H9 (cell line): ENCODE measurements around the gene OARD1. TPM values are rescaled to one million over a fixed set of nuclear protein-coding genes. Genes with fewer than 3 reads are reported as not detected.

Experiments used
- DNase-seq: peaks from one replicate; pipeline ENCODE4 v3.0.0-alpha.2; 2017
- H2AFZ ChIP-seq: one replicate; pipeline ENCODE4 v1.6.1; 2013; ENCODE audit warnings: mild to moderate bottlenecking, low read length, control low read depth, moderate library complexity
- H2AK5ac ChIP-seq: 2 replicates; pipeline ENCODE4 v1.6.1; 2013; ENCODE audit warnings: low read length, control low read depth, mixed read lengths; ENCODE audit not compliant: insufficient read length
- H2BK120ac ChIP-seq: one replicate; pipeline ENCODE4 v1.6.1; 2013; ENCODE audit warnings: low read depth, mild to moderate bottlenecking, low read length, control low read depth, inconsistent platforms; ENCODE audit not compliant: poor library complexity, severe bottlenecking
- H2BK12ac ChIP-seq: 2 replicates; pipeline ENCODE4 v1.6.1; 2013; ENCODE audit warnings: low read length, control low read depth, mixed read lengths, low read depth; ENCODE audit not compliant: insufficient read length
- H2BK15ac ChIP-seq: 2 replicates; pipeline ENCODE4 v1.6.1; 2013; ENCODE audit warnings: low read depth, low read length, control low read depth
- H2BK20ac ChIP-seq: one replicate; pipeline ENCODE4 v1.6.1; 2013; ENCODE audit warnings: low read depth, mild to moderate bottlenecking, low read length, control low read depth, inconsistent platforms; ENCODE audit not compliant: poor library complexity, severe bottlenecking
- H2BK5ac ChIP-seq: 2 replicates; pipeline ENCODE4 v1.6.1; 2013; ENCODE audit warnings: low read length, control low read depth, mixed read lengths; ENCODE audit not compliant: insufficient read length
- H3K14ac ChIP-seq: 2 replicates; pipeline ENCODE4 v1.6.1; 2013; ENCODE audit warnings: low read length, control low read depth; ENCODE audit not compliant: insufficient read depth
- H3K18ac ChIP-seq: 2 replicates; pipeline ENCODE4 v1.6.1; 2013; ENCODE audit warnings: low read depth, mild to moderate bottlenecking, mixed read lengths, low read length, control low read depth; ENCODE audit not compliant: insufficient read length
- H3K23ac ChIP-seq: 2 replicates; pipeline ENCODE4 v1.6.1; 2013; ENCODE audit warnings: low read length, control low read depth, mixed read lengths, low read depth; ENCODE audit not compliant: insufficient read length
- H3K23me2 ChIP-seq: 2 replicates; pipeline ENCODE4 v1.6.1; 2013; ENCODE audit warnings: low read depth, mild to moderate bottlenecking, mixed read lengths, low read length, control low read depth; ENCODE audit not compliant: insufficient read length, poor library complexity, severe bottlenecking
- H3K27ac ChIP-seq: 2 replicates; pipeline ENCODE4 v1.5.1; 2013; ENCODE audit warnings: low read length, control low read depth, mixed read lengths, low read depth; ENCODE audit not compliant: insufficient read length
- H3K27me3 ChIP-seq: 2 replicates; pipeline ENCODE4 v1.6.1; 2013; ENCODE audit warnings: low read length, control low read depth, inconsistent platforms; ENCODE audit not compliant: insufficient read depth
- H3K4ac ChIP-seq: 2 replicates; pipeline ENCODE4 v1.6.1; 2013; ENCODE audit warnings: low read depth, mild to moderate bottlenecking, control low read depth, inconsistent platforms, low read length, moderate library complexity
- H3K4me1 ChIP-seq: 2 replicates; pipeline ENCODE4 v1.6.1; 2013; ENCODE audit warnings: low read length, control low read depth, inconsistent platforms; ENCODE audit not compliant: insufficient read depth
- H3K4me2 ChIP-seq: 2 replicates; pipeline ENCODE4 v1.6.1; 2013; ENCODE audit warnings: low read length, control low read depth, mixed read lengths; ENCODE audit not compliant: insufficient read length, insufficient read depth
- H3K56ac ChIP-seq: 2 replicates; pipeline ENCODE4 v1.6.1; 2013; ENCODE audit warnings: low read depth, mild to moderate bottlenecking, mixed read lengths, low read length, control low read depth; ENCODE audit not compliant: insufficient read length
- H3K79me1 ChIP-seq: 2 replicates; pipeline ENCODE4 v1.6.1; 2013; ENCODE audit warnings: low read depth, mild to moderate bottlenecking, moderate library complexity, low read length, control low read depth, inconsistent platforms; ENCODE audit not compliant: insufficient read depth, poor library complexity, severe bottlenecking
- H3K79me2 ChIP-seq: 2 replicates; pipeline ENCODE4 v1.6.1; 2013; ENCODE audit warnings: low read length, control low read depth, inconsistent platforms; ENCODE audit not compliant: insufficient read depth
- H3K9ac ChIP-seq: 2 replicates; pipeline ENCODE4 v1.6.1; 2013; ENCODE audit warnings: low read length, control low read depth, mixed read lengths; ENCODE audit not compliant: insufficient read length; ENCODE audit errors: extremely low read depth
- H3K9me3 ChIP-seq: one replicate; pipeline ENCODE4 v1.6.1; 2013; ENCODE audit warnings: low read depth, low read length, inconsistent platforms; ENCODE audit not compliant: control insufficient read depth
- H3T11ph ChIP-seq: one replicate; pipeline ENCODE4 v1.6.1; 2013; ENCODE audit warnings: mild to moderate bottlenecking, low read length, control low read depth, inconsistent platforms
- H4K20me1 ChIP-seq: one replicate; pipeline ENCODE4 v1.6.1; 2013; ENCODE audit not compliant: control insufficient read depth, insufficient read length, insufficient read depth
- H4K5ac ChIP-seq: 2 replicates; pipeline ENCODE4 v1.6.1; 2013; ENCODE audit warnings: low read depth, mild to moderate bottlenecking, mixed read lengths, low read length, control low read depth; ENCODE audit not compliant: insufficient read length
- H4K8ac ChIP-seq: replicated peaks from 2 replicates; pipeline ENCODE4 v1.6.1; 2013; ENCODE audit warnings: low read length, control low read depth, mixed read lengths, low read depth; ENCODE audit not compliant: insufficient read length
- H4K91ac ChIP-seq: 2 replicates; pipeline ENCODE4 v1.6.1; 2013; ENCODE audit warnings: low read depth, mild to moderate bottlenecking, moderate library complexity, mixed read lengths, low read length, control low read depth; ENCODE audit not compliant: insufficient read length
- H3K27ac Mint-ChIP-seq, 3 experiments: 2 replicates in 2 of 3; 3 replicates in 1 of 3; pipeline ENCODE4 v1.8.0; 2020 to 2021; ENCODE audit warnings: mixed read lengths in 3 of 3, mild to moderate bottlenecking in 1 of 3, moderate library complexity in 1 of 3
- H3K27me3 Mint-ChIP-seq: 2 replicates; pipeline ENCODE4 v1.8.0; 2021; ENCODE audit warnings: low read depth, mild to moderate bottlenecking, moderate library complexity, mixed read lengths
- H3K36me3 Mint-ChIP-seq, 3 experiments: 2 replicates in 2 of 3; 3 replicates in 1 of 3; pipeline ENCODE4 v1.8.0; 2020 to 2021; ENCODE audit warnings: low read depth in 3 of 3, mixed read lengths in 3 of 3; ENCODE audit not compliant: insufficient read depth in 1 of 3
- H3K4me1 Mint-ChIP-seq, 2 experiments: 2 replicates each; pipeline ENCODE4 v1.8.0; 2020; ENCODE audit warnings: mixed read lengths in 2 of 2
- H3K4me3 Mint-ChIP-seq, 2 experiments: 2 replicates in 1 of 2; 3 replicates in 1 of 2; pipeline ENCODE4 v1.8.0; 2020 to 2021; ENCODE audit warnings: mild to moderate bottlenecking in 2 of 2, mixed read lengths in 2 of 2, moderate library complexity in 1 of 2
- H3K9me3 Mint-ChIP-seq, 2 experiments: 2 replicates in 1 of 2; 3 replicates in 1 of 2; pipeline ENCODE4 v1.8.0; 2020; ENCODE audit warnings: mild to moderate bottlenecking in 2 of 2, mixed read lengths in 2 of 2, moderate library complexity in 1 of 2
- CTCF ChIP-seq: fragments of 200-600 bp; sonication (generic); conservative IDR thresholded peaks from 3 replicates; pipeline ENCODE4 v1.8.0; 2021; ENCODE audit warnings: antibody characterized with exemption, mild to moderate bottlenecking
- WGBS: extraction: QIAGEN DNeasy Blood & Tissue Kit; methylation state at CpG from one replicate; pipeline ENCODE4 v1.1.7; 2013; ENCODE audit warnings: missing lambda C conversion rate, low lambda C conversion rate, mixed read lengths; ENCODE audit not compliant: insufficient read length; ENCODE audit errors: extremely low coverage; 5-methylcytosine and 5-hydroxymethylcytosine counted together
- total RNA-seq: library from RNA; stranded (reverse); gene quantifications from 2 replicates; pipeline ENCODE4 v1.2.1, GENCODE V29; 2021

OARD1 gene
- total RNA-seq, 1 experiment from 2014 or later: 36.6 TPM

- WGBS: no CpG with 5 or more reads among the region's 3 CpGs
- TF ChIP-seq CTCF: no peak
- no peak overlapping the region for H2BK120ac ChIP-seq
Measured at GRCh38 chr6:41103847-41104246, 31.7 kb upstream of the OARD1 start.

More at GRCh38 chr6:41103847-41104246, 31.7 kb upstream of the OARD1 start:
- Histone ChIP-seq H3K9ac (no peak overlapping the region), H3K27ac (no peak overlapping the region), H4K91ac (no peak overlapping the region), H2AK5ac (no peak overlapping the region), H4K20me1 (no peaks in the 10 kb centered on the region), H3K56ac (no peak overlapping the region), H3K79me2 (no peaks in the 10 kb centered on the region), H3K4me2 (no peak overlapping the region), H3K79me1 (no peaks in the 10 kb centered on the region), H3K4me1 (no peaks in the 10 kb centered on the region), H3T11ph (no peak overlapping the region), H2AFZ (no peak overlapping the region), H3K9me3 (no peaks in the 10 kb centered on the region), H3K23ac (no peak overlapping the region), H2BK12ac (no peak overlapping the region), H3K23me2 (no peaks in the 10 kb centered on the region), H3K4ac (no peak overlapping the region), H2BK20ac (no peak overlapping the region), H3K27me3 (no peaks in the 10 kb centered on the region), H4K5ac (no peak overlapping the region), H2BK15ac (no peak overlapping the region), H3K14ac (no peak overlapping the region), H3K18ac (no peak overlapping the region), H4K8ac (no peak overlapping the region), H2BK5ac (no peak overlapping the region)
- H3K36me3 Mint-ChIP-seq: peaks cover 10 to 25% (median 17%) of the 10 kb centered on the region in 3 experiments; a peak in 5 of 7 replicates
- no peaks in the 10 kb centered on the region for H3K27me3 Mint-ChIP-seq
- H3K9me3 Mint-ChIP-seq: no peaks in the 10 kb centered on the region
- H3K27ac Mint-ChIP-seq: no peak overlapping the region
- no peak for DNase-seq
- H3K4me3 Mint-ChIP-seq: no peak overlapping the region
- H3K4me1 Mint-ChIP-seq: peaks cover 0 to 3% of the 10 kb centered on the region in 2 experiments; a peak in 1 of 4 replicates
